H9 (cell line): ENCODE data around the gene OR6B1. TPM values are rescaled to one million over a fixed set of nuclear protein-coding genes. Genes with fewer than 3 reads are reported as not detected.

ENCODE experiments used
- DNase-seq: peaks from one replicate; pipeline ENCODE4 v3.0.0-alpha.2; 2017
- H2AFZ ChIP-seq: one replicate; pipeline ENCODE4 v1.6.1; 2013; ENCODE audit warnings: mild to moderate bottlenecking, low read length, control low read depth, moderate library complexity
- H2AK5ac ChIP-seq: 2 replicates; pipeline ENCODE4 v1.6.1; 2013; ENCODE audit warnings: low read length, control low read depth, mixed read lengths; ENCODE audit not compliant: insufficient read length
- H2BK120ac ChIP-seq: one replicate; pipeline ENCODE4 v1.6.1; 2013; ENCODE audit warnings: low read depth, mild to moderate bottlenecking, low read length, control low read depth, inconsistent platforms; ENCODE audit not compliant: poor library complexity, severe bottlenecking
- H2BK12ac ChIP-seq: 2 replicates; pipeline ENCODE4 v1.6.1; 2013; ENCODE audit warnings: low read length, control low read depth, mixed read lengths, low read depth; ENCODE audit not compliant: insufficient read length
- H2BK15ac ChIP-seq: 2 replicates; pipeline ENCODE4 v1.6.1; 2013; ENCODE audit warnings: low read depth, low read length, control low read depth
- H2BK20ac ChIP-seq: one replicate; pipeline ENCODE4 v1.6.1; 2013; ENCODE audit warnings: low read depth, mild to moderate bottlenecking, low read length, control low read depth, inconsistent platforms; ENCODE audit not compliant: poor library complexity, severe bottlenecking
- H2BK5ac ChIP-seq: 2 replicates; pipeline ENCODE4 v1.6.1; 2013; ENCODE audit warnings: low read length, control low read depth, mixed read lengths; ENCODE audit not compliant: insufficient read length
- H3K14ac ChIP-seq: 2 replicates; pipeline ENCODE4 v1.6.1; 2013; ENCODE audit warnings: low read length, control low read depth; ENCODE audit not compliant: insufficient read depth
- H3K18ac ChIP-seq: 2 replicates; pipeline ENCODE4 v1.6.1; 2013; ENCODE audit warnings: low read depth, mild to moderate bottlenecking, mixed read lengths, low read length, control low read depth; ENCODE audit not compliant: insufficient read length
- H3K23ac ChIP-seq: 2 replicates; pipeline ENCODE4 v1.6.1; 2013; ENCODE audit warnings: low read length, control low read depth, mixed read lengths, low read depth; ENCODE audit not compliant: insufficient read length
- H3K23me2 ChIP-seq: 2 replicates; pipeline ENCODE4 v1.6.1; 2013; ENCODE audit warnings: low read depth, mild to moderate bottlenecking, mixed read lengths, low read length, control low read depth; ENCODE audit not compliant: insufficient read length, poor library complexity, severe bottlenecking
- H3K27ac ChIP-seq: 2 replicates; pipeline ENCODE4 v1.5.1; 2013; ENCODE audit warnings: low read length, control low read depth, mixed read lengths, low read depth; ENCODE audit not compliant: insufficient read length
- H3K27me3 ChIP-seq: 2 replicates; pipeline ENCODE4 v1.6.1; 2013; ENCODE audit warnings: low read length, control low read depth, inconsistent platforms; ENCODE audit not compliant: insufficient read depth
- H3K4ac ChIP-seq: 2 replicates; pipeline ENCODE4 v1.6.1; 2013; ENCODE audit warnings: low read depth, mild to moderate bottlenecking, control low read depth, inconsistent platforms, low read length, moderate library complexity
- H3K4me1 ChIP-seq: 2 replicates; pipeline ENCODE4 v1.6.1; 2013; ENCODE audit warnings: low read length, control low read depth, inconsistent platforms; ENCODE audit not compliant: insufficient read depth
- H3K4me2 ChIP-seq: 2 replicates; pipeline ENCODE4 v1.6.1; 2013; ENCODE audit warnings: low read length, control low read depth, mixed read lengths; ENCODE audit not compliant: insufficient read length, insufficient read depth
- H3K56ac ChIP-seq: 2 replicates; pipeline ENCODE4 v1.6.1; 2013; ENCODE audit warnings: low read depth, mild to moderate bottlenecking, mixed read lengths, low read length, control low read depth; ENCODE audit not compliant: insufficient read length
- H3K79me1 ChIP-seq: 2 replicates; pipeline ENCODE4 v1.6.1; 2013; ENCODE audit warnings: low read depth, mild to moderate bottlenecking, moderate library complexity, low read length, control low read depth, inconsistent platforms; ENCODE audit not compliant: insufficient read depth, poor library complexity, severe bottlenecking
- H3K79me2 ChIP-seq: 2 replicates; pipeline ENCODE4 v1.6.1; 2013; ENCODE audit warnings: low read length, control low read depth, inconsistent platforms; ENCODE audit not compliant: insufficient read depth
- H3K9ac ChIP-seq: 2 replicates; pipeline ENCODE4 v1.6.1; 2013; ENCODE audit warnings: low read length, control low read depth, mixed read lengths; ENCODE audit not compliant: insufficient read length; ENCODE audit errors: extremely low read depth
- H3K9me3 ChIP-seq: one replicate; pipeline ENCODE4 v1.6.1; 2013; ENCODE audit warnings: low read depth, low read length, inconsistent platforms; ENCODE audit not compliant: control insufficient read depth
- H3T11ph ChIP-seq: one replicate; pipeline ENCODE4 v1.6.1; 2013; ENCODE audit warnings: mild to moderate bottlenecking, low read length, control low read depth, inconsistent platforms
- H4K20me1 ChIP-seq: one replicate; pipeline ENCODE4 v1.6.1; 2013; ENCODE audit not compliant: control insufficient read depth, insufficient read length, insufficient read depth
- H4K5ac ChIP-seq: 2 replicates; pipeline ENCODE4 v1.6.1; 2013; ENCODE audit warnings: low read depth, mild to moderate bottlenecking, mixed read lengths, low read length, control low read depth; ENCODE audit not compliant: insufficient read length
- H4K8ac ChIP-seq: replicated peaks from 2 replicates; pipeline ENCODE4 v1.6.1; 2013; ENCODE audit warnings: low read length, control low read depth, mixed read lengths, low read depth; ENCODE audit not compliant: insufficient read length
- H4K91ac ChIP-seq: 2 replicates; pipeline ENCODE4 v1.6.1; 2013; ENCODE audit warnings: low read depth, mild to moderate bottlenecking, moderate library complexity, mixed read lengths, low read length, control low read depth; ENCODE audit not compliant: insufficient read length
- H3K27ac Mint-ChIP-seq, 3 experiments: 2 replicates in 2 of 3; 3 replicates in 1 of 3; pipeline ENCODE4 v1.8.0; 2020 to 2021; ENCODE audit warnings: mixed read lengths in 3 of 3, mild to moderate bottlenecking in 1 of 3, moderate library complexity in 1 of 3
- H3K27me3 Mint-ChIP-seq: 2 replicates; pipeline ENCODE4 v1.8.0; 2021; ENCODE audit warnings: low read depth, mild to moderate bottlenecking, moderate library complexity, mixed read lengths
- H3K36me3 Mint-ChIP-seq, 3 experiments: 2 replicates in 2 of 3; 3 replicates in 1 of 3; pipeline ENCODE4 v1.8.0; 2020 to 2021; ENCODE audit warnings: low read depth in 3 of 3, mixed read lengths in 3 of 3; ENCODE audit not compliant: insufficient read depth in 1 of 3
- H3K4me1 Mint-ChIP-seq, 2 experiments: 2 replicates each; pipeline ENCODE4 v1.8.0; 2020; ENCODE audit warnings: mixed read lengths in 2 of 2
- H3K4me3 Mint-ChIP-seq, 2 experiments: 2 replicates in 1 of 2; 3 replicates in 1 of 2; pipeline ENCODE4 v1.8.0; 2020 to 2021; ENCODE audit warnings: mild to moderate bottlenecking in 2 of 2, mixed read lengths in 2 of 2, moderate library complexity in 1 of 2
- H3K9me3 Mint-ChIP-seq, 2 experiments: 2 replicates in 1 of 2; 3 replicates in 1 of 2; pipeline ENCODE4 v1.8.0; 2020; ENCODE audit warnings: mild to moderate bottlenecking in 2 of 2, mixed read lengths in 2 of 2, moderate library complexity in 1 of 2
- CTCF ChIP-seq: fragments of 200-600 bp; sonication (generic); conservative IDR thresholded peaks from 3 replicates; pipeline ENCODE4 v1.8.0; 2021; ENCODE audit warnings: antibody characterized with exemption, mild to moderate bottlenecking
- WGBS: extraction: QIAGEN DNeasy Blood & Tissue Kit; methylation state at CpG from one replicate; pipeline ENCODE4 v1.1.7; 2013; ENCODE audit warnings: missing lambda C conversion rate, low lambda C conversion rate, mixed read lengths; ENCODE audit not compliant: insufficient read length; ENCODE audit errors: extremely low coverage; 5-methylcytosine and 5-hydroxymethylcytosine counted together
- total RNA-seq: library from RNA; stranded (reverse); gene quantifications from 2 replicates; pipeline ENCODE4 v1.2.1, GENCODE V29; 2021

The OR6B1 gene
- total RNA-seq, 1 experiment from 2014 or later, result not detected

DNA sequence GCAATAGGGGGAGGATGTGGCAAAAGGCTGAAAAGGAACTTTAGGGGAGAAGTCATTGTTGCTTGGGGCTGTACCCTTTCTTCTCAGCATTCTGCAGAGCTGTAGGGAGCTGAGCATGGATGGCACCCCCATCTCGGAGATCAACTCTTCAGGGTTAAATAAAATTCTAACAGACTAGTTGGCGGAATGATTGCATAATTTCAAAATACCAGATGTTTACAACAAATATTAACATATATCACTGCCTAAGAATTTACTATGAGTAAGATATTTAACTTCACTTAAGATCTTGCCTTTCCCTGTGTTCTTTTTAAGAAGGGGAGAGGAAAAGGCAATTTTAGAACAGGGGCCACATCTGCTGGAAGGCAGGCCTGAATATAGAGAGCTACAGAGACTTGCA is 46.0 kb upstream of the OR6B1 start:
- H4K91ac ChIP-seq, result no peak overlapping the region
- no peak overlapping the region for H2BK15ac ChIP-seq
- H3K79me2 ChIP-seq, result no peaks in the 10 kb centered on the region
- TF ChIP-seq CTCF, result no peak
- H3K4me3 Mint-ChIP-seq, result no peak overlapping the region
- H2AK5ac ChIP-seq, result no peak overlapping the region
- no peaks in the 10 kb centered on the region; the same call in none of the 2 replicates for H3K27me3 Mint-ChIP-seq
- H3K9me3 Mint-ChIP-seq, result peaks cover 0 to 2% of the 10 kb centered on the region in 2 experiments; a peak in 1 of 5 replicates
- H4K5ac ChIP-seq, result no peak overlapping the region
- H3K27ac ChIP-seq, result no peak overlapping the region
- no peak overlapping the region for H3K4ac ChIP-seq
- no peak overlapping the region for H3K4me2 ChIP-seq
- no peak overlapping the region for H3K9ac ChIP-seq
- no peak for DNase-seq
- no peak overlapping the region for H4K8ac ChIP-seq
- no peak overlapping the region for H2BK5ac ChIP-seq
- no peak overlapping the region for H2AFZ ChIP-seq
- no peaks in the 10 kb centered on the region for H3K9me3 ChIP-seq
- no peaks in the 10 kb centered on the region for H3K27me3 ChIP-seq
- peaks cover 12 to 14% of the 10 kb centered on the region in 2 experiments for H3K4me1 Mint-ChIP-seq
- H3K18ac ChIP-seq, result no peak overlapping the region
- no peak overlapping the region for H3K23ac ChIP-seq
- no peaks in the 10 kb centered on the region for H4K20me1 ChIP-seq
- no peaks in the 10 kb centered on the region; a peak in 2 of 7 replicates for H3K36me3 Mint-ChIP-seq
- no peaks in the 10 kb centered on the region for H3K79me1 ChIP-seq
- H3K27ac Mint-ChIP-seq, result no peak overlapping the region; a peak in 1 of 7 replicates
- no peak overlapping the region for H2BK20ac ChIP-seq
- no peak overlapping the region for H3K56ac ChIP-seq
- H3T11ph ChIP-seq, result no peak overlapping the region
- H2BK12ac ChIP-seq, result no peak overlapping the region
- no peaks in the 10 kb centered on the region for H3K23me2 ChIP-seq
- H3K14ac ChIP-seq, result no peak overlapping the region
- no peaks in the 10 kb centered on the region for H3K4me1 ChIP-seq
- WGBS, result no CpG with 5 or more reads among the region's 2 CpGs
- H2BK120ac ChIP-seq, result no peak overlapping the region
